Measurements from ENCODE around the gene RARA.

RARA gene

GRCh38 chr17:40327735-40328385 lies 18.9 kb downstream of the RARA start:
- no peak for DNase-seq (ENCODE audit: low spot score)

GRCh38 chr17:40328386-40328766 lies 19.4 kb downstream of the RARA start:
- DNase-seq (ENCODE audit: low spot score): no peak

DNA sequence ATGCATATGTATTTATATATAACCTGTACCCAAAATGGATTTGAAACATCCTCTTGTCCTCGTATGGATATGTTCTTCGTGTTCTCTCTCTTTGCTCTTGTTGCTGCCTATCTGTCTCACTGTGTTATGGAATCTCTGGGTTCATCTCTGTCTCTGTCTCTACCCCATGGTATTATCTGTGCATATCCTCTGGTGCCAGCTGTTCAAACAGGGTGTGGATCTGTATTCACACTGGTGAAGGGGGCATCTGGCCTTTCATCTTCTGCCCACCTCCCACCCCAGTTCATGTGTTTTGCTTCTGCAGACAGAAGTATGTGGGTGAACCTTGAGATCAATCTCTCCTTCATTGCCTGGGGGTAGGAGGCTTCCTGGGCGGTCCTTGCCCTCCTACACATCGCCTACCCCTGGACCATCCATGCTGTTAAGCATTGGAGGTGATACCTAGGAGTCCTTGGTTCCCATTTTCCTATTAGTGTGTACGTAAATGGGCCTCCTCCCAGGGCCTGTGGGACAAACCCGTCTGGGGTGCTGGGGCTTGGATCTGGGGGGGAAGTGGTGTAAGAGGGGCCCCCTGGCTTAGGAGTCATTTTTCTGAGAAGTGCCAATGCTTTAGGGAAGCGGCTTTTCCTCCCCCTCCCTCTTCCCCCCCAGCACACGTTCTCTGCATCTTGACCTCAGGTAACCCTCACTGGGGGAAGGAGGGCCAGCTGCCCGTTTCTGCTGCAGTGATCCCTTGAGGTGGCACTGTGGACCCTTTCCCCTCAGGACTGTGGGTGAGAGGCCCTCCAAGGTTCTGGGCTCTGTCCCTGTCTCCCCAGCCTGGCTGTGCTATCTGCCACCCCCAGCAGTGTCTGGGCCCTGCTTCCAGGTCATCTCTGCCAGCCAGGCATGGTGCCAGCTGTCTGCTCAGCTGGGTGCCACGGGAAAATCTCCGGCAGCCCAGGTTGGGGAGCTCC lies 21.1 kb downstream of the RARA start:
- DNase-seq (ENCODE audit: low spot score): peak; percentile 66

GRCh38 chr17:40330850-40331470 lies 22.0 kb downstream of the RARA start:
- no peak for DNase-seq (ENCODE audit: low spot score)

GRCh38 chr17:40331743-40332641 lies 23.0 kb downstream of the RARA start:
- DNase-seq (ENCODE audit: low spot score): no peak

GRCh38 chr17:40333781-40334448 lies 24.9 kb downstream of the RARA start:
- no peak for DNase-seq (ENCODE audit: low spot score)

DNA sequence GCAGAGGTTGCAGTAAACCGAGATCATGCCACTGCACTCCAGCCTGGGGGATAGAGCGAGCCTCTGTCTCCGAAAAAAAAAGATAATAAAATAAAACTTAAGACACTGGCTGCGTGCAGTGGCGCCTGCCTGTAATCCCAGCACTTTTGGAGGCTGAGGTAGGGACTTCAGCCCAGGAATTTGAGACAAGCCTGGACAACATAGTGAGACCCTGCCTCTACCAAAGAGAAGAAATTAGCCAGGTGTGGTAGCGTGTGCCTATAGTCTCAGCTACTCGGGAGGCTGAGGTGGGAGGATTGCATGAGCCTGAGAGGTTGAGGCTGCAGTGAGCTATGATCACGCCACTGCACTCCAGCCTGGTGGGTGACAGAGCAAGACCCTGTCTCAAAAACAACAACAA lies 26.6 kb downstream of the RARA start:
- no peak for DNase-seq (ENCODE audit: low spot score)

DNA sequence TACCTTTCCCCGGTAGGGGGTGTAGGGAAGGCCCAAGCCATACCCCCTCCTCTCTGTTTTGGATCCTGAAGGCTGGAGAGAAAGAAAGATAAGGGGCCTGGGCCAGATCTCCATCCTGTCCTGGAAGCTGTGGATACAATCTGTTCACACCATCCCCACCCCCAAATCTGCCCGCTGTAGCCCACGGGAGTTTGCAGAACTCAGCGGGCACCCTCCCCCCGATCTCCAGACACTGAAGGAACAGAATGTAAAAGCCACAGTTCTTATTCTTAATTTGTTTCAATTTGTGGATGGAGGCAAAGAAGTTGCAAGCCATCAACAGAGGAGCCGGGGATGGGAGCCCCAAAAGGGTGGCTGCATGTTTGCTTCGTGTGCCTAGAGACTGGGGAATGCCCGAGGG lies 28.4 kb downstream of the RARA start:
- no peak for DNase-seq (ENCODE audit: low spot score)

GRCh38 chr17:40338058-40338457 lies 29.1 kb downstream of the RARA start:
- DNase-seq (ENCODE audit: low spot score): no peak

DNA sequence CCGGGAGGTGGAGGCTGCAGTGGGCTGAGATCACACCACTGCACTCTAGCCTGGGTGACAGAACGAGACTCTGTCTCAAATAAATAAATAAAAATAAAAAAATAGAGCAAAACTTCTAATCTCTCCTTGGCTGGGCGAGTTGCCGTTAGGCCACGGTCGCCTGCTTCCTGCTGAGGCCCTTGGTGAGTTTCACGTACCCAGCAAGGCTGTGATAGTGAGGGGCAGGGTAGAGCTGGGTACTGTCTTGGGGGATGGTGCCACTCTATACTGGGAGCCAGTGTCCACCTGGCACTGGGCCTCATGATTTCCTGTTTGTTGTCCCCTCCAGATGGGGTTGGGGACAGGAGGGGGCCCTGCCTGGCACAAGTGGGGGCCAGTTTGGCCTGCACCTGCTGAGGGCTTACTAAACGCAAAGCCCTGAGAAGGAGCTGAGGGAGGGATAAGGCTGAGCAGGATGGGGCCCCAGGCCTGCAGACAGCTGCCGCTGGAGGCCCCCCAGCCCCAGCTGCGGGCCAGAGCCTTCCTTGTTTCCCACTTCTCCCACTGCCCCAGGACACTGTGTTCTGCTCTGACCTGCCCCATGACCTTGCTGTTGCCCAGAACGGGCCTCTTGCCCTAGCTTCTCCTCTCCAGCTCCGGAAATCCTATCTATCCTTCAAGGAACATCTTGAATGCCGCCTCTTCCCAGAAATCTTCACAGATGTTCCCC lies 30.1 kb downstream of the RARA start:
- DNase-seq (ENCODE audit: low spot score): no peak

GRCh38 chr17:40340327-40340726 lies 31.3 kb downstream of the RARA start:
- no peak for DNase-seq (ENCODE audit: low spot score)

DNA sequence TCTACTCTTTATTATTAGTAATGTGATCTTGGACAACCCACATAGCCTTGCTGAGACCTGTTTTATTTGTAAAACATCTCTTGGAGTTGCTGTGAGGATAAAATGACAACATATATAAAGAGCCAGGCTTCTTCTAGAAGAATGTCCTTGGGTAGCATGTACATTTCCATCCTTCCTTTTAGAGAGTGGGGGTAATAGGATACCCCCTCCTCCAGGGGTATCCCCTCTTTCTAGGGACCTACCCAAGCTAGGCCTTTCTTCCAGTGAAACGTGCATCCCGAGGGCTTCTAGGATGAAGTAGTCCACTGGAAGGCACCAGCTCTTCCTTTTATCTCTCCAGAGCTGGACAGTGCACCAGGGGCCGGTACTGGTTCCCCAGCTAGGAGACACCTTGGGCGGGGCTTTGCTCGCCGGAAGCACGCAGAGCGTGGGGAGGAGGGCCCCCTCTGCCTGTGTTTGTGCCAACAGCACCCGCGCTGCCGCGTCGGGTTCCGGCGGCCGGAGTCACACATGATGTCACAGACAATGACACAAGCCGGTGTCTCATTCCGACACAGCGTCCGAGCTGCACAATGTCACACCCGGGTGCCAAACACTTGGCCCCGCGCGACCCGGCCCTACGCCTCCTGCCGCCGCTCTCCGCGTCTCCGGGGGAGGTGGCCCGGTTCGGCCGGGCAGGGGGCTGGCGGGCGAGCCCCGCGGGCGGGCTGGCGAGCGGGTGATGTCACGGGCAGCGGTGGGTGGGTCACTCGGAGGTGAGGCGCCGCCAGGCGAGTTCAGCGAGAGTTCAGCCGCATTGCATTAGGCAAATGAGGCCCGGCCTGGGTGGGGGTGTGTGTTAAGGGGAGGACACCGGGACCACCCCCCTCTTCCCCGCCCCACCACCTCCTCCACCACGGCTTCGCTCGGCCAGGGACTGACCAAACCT lies 32.2 kb downstream of the RARA start:
- DNase-seq (ENCODE audit: low spot score): peak; percentile 65

DNA sequence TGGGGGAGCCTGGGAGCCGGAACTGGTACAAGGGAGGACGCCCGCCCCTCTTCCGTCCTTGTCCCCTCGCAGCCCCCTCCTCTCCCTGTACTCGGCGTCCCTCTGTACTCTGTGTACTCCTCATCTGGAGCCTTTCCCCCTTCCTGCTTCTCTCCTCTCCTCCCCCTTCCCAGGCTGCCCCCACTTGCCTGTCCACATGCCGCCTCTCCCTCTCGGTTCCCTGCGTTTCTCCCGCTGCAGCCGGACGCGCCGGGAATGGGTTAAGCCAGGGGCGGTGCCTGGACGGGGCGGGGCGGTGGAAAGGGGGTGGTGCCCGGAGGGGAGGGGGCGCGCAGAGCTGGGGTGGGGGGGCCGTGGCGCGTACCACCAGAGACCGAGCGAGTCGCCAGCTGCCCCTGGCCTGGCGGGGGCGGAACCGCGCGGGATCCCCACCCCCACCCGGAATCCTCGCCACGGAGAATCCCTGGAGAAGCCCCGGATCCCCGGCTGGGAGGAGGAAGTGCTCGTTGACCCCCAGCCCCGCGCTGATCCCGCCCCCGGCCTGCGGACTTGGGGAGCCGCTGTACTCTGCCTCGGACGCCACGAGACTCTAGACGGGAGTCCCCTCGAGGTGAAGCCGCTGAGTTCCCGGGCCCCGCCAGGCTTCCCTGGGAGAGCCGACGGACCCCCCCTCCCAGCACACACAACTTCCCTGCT lies 33.0 kb downstream of the RARA start:
- DNase-seq (ENCODE audit: low spot score): peak; percentile 40

DNA sequence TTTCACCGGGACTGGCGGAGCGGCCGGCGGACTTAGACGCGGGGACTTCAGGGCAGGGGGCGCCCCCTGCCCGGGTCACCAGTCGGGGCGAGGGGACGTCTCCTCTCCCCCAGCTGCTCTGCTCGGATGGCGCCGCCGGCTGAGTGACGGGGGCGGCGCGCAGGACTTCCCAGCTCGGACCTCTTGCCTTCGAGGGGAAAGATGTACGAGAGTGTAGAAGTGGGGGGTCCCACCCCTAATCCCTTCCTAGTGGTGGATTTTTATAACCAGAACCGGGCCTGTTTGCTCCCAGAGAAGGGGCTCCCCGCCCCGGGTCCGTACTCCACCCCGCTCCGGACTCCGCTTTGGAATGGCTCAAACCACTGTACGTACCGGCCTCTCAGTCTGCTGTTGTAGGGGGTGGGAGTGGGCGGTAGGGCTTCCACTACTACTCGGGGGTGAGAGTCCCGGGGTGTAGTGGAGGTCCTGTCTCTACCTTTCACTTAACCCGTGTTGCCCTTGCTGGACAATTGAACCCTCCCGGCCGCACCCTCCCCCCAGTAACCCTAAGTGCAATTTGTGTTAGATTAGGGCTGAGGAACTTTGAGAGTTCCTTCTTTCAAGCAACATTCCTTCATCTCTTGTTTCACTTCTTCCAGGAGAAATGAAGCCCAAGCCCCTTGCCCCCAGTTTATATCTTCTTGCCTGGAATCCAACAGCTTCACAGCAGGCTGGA lies 33.7 kb downstream of the RARA start:
- DNase-seq (ENCODE audit: low spot score): no peak

DNA sequence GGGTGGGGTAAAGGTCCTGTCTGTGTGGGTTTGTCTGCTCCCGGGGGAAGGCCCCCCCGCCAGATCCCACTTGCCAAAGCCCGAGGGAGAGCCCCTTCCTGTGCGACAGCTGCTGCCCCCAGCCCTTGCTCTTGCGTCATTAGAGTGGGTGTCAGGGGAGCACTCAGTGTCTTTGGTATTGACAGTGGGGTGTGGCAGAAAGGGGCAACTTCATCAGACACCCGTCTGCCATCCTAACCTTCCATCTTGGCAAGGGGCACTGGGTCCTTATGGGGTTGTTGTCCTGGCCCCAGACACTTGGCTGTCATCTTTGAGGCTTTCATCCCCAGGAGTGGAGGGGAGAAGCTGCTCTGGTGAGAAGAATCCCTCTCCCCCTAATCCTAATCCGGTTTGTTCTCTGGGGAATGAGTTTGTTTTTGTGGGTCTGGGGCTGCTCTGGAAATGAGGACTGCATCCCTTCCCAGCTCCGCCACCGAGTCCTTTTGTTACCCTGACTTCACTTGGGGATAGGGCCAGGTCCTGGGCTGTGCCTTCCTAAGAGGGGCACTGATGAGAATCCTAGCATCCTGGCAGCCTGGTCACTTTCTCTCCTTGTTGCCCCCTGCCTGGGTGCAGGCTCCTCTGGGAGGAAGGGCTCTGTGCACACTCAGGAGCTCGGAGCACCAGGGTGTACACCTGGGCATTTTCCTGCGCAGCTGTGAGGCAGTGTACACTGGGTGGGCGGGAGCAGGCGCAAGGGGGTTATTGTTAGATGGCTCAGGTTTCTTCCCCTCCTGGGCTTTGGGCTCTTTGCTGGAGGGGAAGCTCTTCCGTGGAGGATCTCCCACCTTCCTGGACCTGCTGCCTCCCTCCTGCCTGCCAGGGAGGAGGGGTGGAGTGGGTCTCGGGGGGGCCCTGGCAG lies 34.5 kb downstream of the RARA start:
- DNase-seq (ENCODE audit: low spot score): no peak

DNA sequence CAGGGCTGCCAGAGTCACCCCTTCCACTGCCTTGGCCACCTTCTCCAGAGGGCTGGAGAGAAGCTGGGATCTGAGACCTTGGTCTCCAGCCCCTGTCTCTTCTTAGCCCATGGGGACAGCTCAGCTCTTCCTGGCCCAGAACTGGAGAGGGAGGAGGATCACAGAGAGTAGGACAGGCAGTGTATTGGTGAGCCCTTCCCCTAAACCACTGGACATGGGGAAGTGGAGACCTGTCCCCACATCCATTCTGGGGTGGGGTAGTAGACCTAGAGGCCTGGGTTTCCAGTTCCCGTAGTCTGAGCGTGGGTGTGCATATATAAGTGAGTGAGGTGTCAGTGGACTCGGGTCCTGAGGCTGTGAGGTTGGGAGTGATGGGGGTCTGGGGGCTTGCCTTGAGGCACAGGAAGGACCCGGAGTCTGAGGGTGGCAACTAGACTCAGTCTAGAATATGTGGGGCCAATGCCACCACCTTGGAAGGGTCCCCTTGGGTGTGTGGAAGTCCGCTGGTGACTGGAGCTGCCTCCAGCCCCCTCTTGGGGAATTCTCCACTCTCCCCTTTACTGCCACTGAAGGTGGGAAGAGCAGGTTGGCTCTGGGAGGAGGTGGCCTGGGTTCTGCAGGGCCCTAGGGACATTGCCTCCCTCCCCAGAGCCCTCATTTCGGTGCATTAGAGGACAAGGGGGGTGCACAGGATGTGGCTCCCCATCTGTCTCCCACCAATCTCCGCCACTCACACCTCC lies 35.6 kb downstream of the RARA start:
- DNase-seq (ENCODE audit: low spot score): no peak
